Neural cell (in vitro differentiated cells): ENCODE data around the gene TBC1D16.

ENCODE experiments used
- EP300 ChIP-seq: fragments of 450-650 bp; conservative IDR thresholded peaks from 2 replicates; pipeline ENCODE4 v1.6.1; 2014; ENCODE audit warnings: antibody characterized with exemption, mild to moderate bottlenecking, moderate library complexity; ENCODE audit not compliant: poor library complexity, severe bottlenecking
- EZH2 ChIP-seq: fragments of 200-600, 300-800 bp; shearing (Covaris generic), sonication (generic); IDR thresholded peaks from 2 replicates; pipeline ENCODE4 v1.6.1; 2014; ENCODE audit warnings: antibody characterized with exemption, low read length, borderline replicate concordance, mild to moderate bottlenecking; ENCODE audit not compliant: insufficient read depth, poor library complexity, severe bottlenecking
- MXI1 ChIP-seq: fragments of 450-650 bp; conservative IDR thresholded peaks from 2 replicates; pipeline ENCODE4 v1.6.1; 2014; ENCODE audit warnings: antibody characterized with exemption, mild to moderate bottlenecking; ENCODE audit not compliant: poor library complexity, severe bottlenecking
- POLR2AphosphoS5 ChIP-seq: IDR thresholded peaks from 2 replicates; pipeline ENCODE4 v1.6.1; 2012
- RAD21 ChIP-seq: fragments of 450-650 bp; conservative IDR thresholded peaks from 2 replicates; pipeline ENCODE4 v1.6.1; 2014; ENCODE audit warnings: antibody characterized with exemption, mild to moderate bottlenecking, moderate library complexity
- TAF1 ChIP-seq: IDR thresholded peaks from 2 replicates; pipeline ENCODE4 v1.6.1; 2012; ENCODE audit warnings: low read depth
- TF ChIP-seq, protein P1 (sequence below): fragments of 450-650 bp; IDR thresholded peaks from 2 replicates; pipeline ENCODE4 v1.5.1; 2014; ENCODE audit warnings: antibody characterized with exemption, mild to moderate bottlenecking, moderate library complexity; ENCODE audit not compliant: poor library complexity, severe bottlenecking
- TF ChIP-seq, protein P2 (sequence below): IDR thresholded peaks from 2 replicates; pipeline ENCODE4 v1.6.1; 2012; ENCODE audit warnings: borderline replicate concordance

- TF ChIP-seq EZH2, result no peak
- TF ChIP-seq, protein P1, sequence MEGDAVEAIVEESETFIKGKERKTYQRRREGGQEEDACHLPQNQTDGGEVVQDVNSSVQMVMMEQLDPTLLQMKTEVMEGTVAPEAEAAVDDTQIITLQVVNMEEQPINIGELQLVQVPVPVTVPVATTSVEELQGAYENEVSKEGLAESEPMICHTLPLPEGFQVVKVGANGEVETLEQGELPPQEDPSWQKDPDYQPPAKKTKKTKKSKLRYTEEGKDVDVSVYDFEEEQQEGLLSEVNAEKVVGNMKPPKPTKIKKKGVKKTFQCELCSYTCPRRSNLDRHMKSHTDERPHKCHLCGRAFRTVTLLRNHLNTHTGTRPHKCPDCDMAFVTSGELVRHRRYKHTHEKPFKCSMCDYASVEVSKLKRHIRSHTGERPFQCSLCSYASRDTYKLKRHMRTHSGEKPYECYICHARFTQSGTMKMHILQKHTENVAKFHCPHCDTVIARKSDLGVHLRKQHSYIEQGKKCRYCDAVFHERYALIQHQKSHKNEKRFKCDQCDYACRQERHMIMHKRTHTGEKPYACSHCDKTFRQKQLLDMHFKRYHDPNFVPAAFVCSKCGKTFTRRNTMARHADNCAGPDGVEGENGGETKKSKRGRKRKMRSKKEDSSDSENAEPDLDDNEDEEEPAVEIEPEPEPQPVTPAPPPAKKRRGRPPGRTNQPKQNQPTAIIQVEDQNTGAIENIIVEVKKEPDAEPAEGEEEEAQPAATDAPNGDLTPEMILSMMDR, result no peak
- TF ChIP-seq POLR2AphosphoS5, result no peak
- no peak for TF ChIP-seq EP300
- no peak for TF ChIP-seq TAF1
- no peak for TF ChIP-seq MXI1
- no peak for TF ChIP-seq RAD21
- TF ChIP-seq, protein P2, sequence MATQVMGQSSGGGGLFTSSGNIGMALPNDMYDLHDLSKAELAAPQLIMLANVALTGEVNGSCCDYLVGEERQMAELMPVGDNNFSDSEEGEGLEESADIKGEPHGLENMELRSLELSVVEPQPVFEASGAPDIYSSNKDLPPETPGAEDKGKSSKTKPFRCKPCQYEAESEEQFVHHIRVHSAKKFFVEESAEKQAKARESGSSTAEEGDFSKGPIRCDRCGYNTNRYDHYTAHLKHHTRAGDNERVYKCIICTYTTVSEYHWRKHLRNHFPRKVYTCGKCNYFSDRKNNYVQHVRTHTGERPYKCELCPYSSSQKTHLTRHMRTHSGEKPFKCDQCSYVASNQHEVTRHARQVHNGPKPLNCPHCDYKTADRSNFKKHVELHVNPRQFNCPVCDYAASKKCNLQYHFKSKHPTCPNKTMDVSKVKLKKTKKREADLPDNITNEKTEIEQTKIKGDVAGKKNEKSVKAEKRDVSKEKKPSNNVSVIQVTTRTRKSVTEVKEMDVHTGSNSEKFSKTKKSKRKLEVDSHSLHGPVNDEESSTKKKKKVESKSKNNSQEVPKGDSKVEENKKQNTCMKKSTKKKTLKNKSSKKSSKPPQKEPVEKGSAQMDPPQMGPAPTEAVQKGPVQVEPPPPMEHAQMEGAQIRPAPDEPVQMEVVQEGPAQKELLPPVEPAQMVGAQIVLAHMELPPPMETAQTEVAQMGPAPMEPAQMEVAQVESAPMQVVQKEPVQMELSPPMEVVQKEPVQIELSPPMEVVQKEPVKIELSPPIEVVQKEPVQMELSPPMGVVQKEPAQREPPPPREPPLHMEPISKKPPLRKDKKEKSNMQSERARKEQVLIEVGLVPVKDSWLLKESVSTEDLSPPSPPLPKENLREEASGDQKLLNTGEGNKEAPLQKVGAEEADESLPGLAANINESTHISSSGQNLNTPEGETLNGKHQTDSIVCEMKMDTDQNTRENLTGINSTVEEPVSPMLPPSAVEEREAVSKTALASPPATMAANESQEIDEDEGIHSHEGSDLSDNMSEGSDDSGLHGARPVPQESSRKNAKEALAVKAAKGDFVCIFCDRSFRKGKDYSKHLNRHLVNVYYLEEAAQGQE, result no peak
These were observed 50.2 kb downstream of the TBC1D16 start for GRCh38 chr17:79985361-79985942.
